Left renal pelvis (tissue), 4 donors: ENCODE measurements around the gene RBAK. TPM values are rescaled to one million over a fixed set of nuclear protein-coding genes. Genes with fewer than 3 reads are reported as not detected.
A peak's percentile ranks its signal among the peaks of the same experiment; 100 is the strongest.
"Not testable (repeated sequence)": the region's sequence is repeated elsewhere in the genome, so short reads cannot be mapped to it uniquely, and the experiment has no call there.

ENCODE experiments used
- DNase-seq, 4 donors: peaks; one replicate each; pipeline ENCODE4 v3.0.0-alpha.2; 2013; ENCODE audit warnings: low read depth in 4 of 4, low spot score in 3 of 4
- polyA plus RNA-seq, 4 donors: library from polyadenylated mRNA; unstranded; fragments of 120-200 nt; gene quantifications; one replicate each; pipeline ENCODE4 v1.2.1, GENCODE V29; 2013; ENCODE audit not compliant: insufficient read length in 4 of 4

Gene RBAK
- polyA plus RNA-seq = 10 to 100 TPM; 14.2 to 27.9 (median 22.6) TPM

- DNase-seq = peak; percentile 84 to 89 (median 86)
Observed at GRCh38 chr7:5045558-5046396, at the start of gene RBAK. TSS of gene RBAK (plus strand) at chr7:5045860. CDS start at chr7:5048077, 2,217 bp downstream.

- no peak for DNase-seq
Observed at GRCh38 chr7:4996696-4997222, 48.9 kb upstream of the RBAK start.

- DNase-seq = no peak
Observed at GRCh38 chr7:4998244-4998643, 47.4 kb upstream of the RBAK start.

- no peak for DNase-seq
Observed at GRCh38 chr7:4998910-4999309, 46.8 kb upstream of the RBAK start.

- DNase-seq = no peak
Observed at GRCh38 chr7:4999369-4999950, 46.2 kb upstream of the RBAK start.

GRCh38 chr7:5001003-5001402, 44.7 kb upstream of the RBAK start:
- DNase-seq = no peak

- no peak for DNase-seq
Observed at GRCh38 chr7:5001911-5002310, 43.7 kb upstream of the RBAK start.

- DNase-seq = no peak
Observed at GRCh38 chr7:5005066-5005465, 40.6 kb upstream of the RBAK start.

GRCh38 chr7:5012985-5013384, 32.7 kb upstream of the RBAK start:
- no peak for DNase-seq

- not testable (repeated sequence) for DNase-seq
Observed at GRCh38 chr7:5015936-5016335, 29.7 kb upstream of the RBAK start.

- DNase-seq = not testable (repeated sequence)
Observed at GRCh38 chr7:5017626-5018025, 28.0 kb upstream of the RBAK start.

- no peak for DNase-seq
Observed at GRCh38 chr7:5020098-5020497, 25.6 kb upstream of the RBAK start.

GRCh38 chr7:5020976-5021550, 24.6 kb upstream of the RBAK start:
- not testable (repeated sequence) for DNase-seq

- DNase-seq = not testable (repeated sequence)
Observed at GRCh38 chr7:5023626-5024025, 22.0 kb upstream of the RBAK start.

- DNase-seq = not testable (repeated sequence)
Observed at GRCh38 chr7:5027796-5028410, 17.8 kb upstream of the RBAK start.

GRCh38 chr7:5033186-5033585, 12.5 kb upstream of the RBAK start:
- DNase-seq = not testable (repeated sequence)

- no peak for DNase-seq
Observed at GRCh38 chr7:5035276-5035675, 10.4 kb upstream of the RBAK start.

GRCh38 chr7:5036446-5036845, 9.2 kb upstream of the RBAK start:
- no peak for DNase-seq

GRCh38 chr7:5041047-5041446, 4.6 kb upstream of the RBAK start:
- DNase-seq = no peak

- DNase-seq = no peak
Observed at GRCh38 chr7:5043661-5044060, 2.0 kb upstream of the RBAK start.

GRCh38 chr7:5046397-5046732, 705 bp downstream of the RBAK start:
- DNase-seq = not testable (repeated sequence)
